ENCODE results near the gene ATP6V0E1. TPM values are rescaled to one million over a fixed set of nuclear protein-coding genes. Genes with fewer than 3 reads are reported as not detected.

The ATP6V0E1 gene
- total RNA-seq, 1 experiment from 2014 or later, result 332 TPM

- Histone ChIP-seq H3K4me1 (ENCODE audit: control insufficient read depth, insufficient read depth, low read length) (peaks cover 15% of the 10 kb centered on the region), H3K36me3 (ENCODE audit: control insufficient read depth, insufficient read depth, low read length) (no peaks in the 10 kb centered on the region), H3K4me3 (ENCODE audit: low read depth in 2 of 2, low read length in 2 of 2) (no peak overlapping the region), H3K27ac (ENCODE audit: low read length) (no peak overlapping the region), H3K27me3 (ENCODE audit: control insufficient read depth, insufficient read depth, low read length) (no peaks in the 10 kb centered on the region), H3K9me3 (ENCODE audit: control insufficient read depth, insufficient read depth, low read depth, low read length) (no peaks in the 10 kb centered on the region)
- CTCF ChIA-PET, result no interaction called here
- ATAC-seq, result no peak
- intact Hi-C loops (cut with micrococcal nuclease; ENCODE audit: unreplicated experiment), result loop anchor here (5.0 kb wide), 1 partner anchor 1157 kb away; no protein-coding TSS in a partner anchor
- no peak for DNase-seq (ENCODE audit: low read depth, low spot score)
- no TSS peak for BruUV-seq (replicated peaks)
- in situ Hi-C loops (cut with HindIII; ENCODE audit: low pct_unique_long_range_greater_than_20kb, low sequenced_read_pairs), result no loop called here
- POLR2A ChIA-PET, result no interaction called here
- no peak for TF ChIP-seq CTCF (IDR thresholded peaks at IDR 0.05)
- no peak for TF ChIP-seq POLR2AphosphoS5 (IDR thresholded peaks at IDR 0.05; ENCODE audit: low read depth, low read length)
These were observed 36.6 kb downstream of the ATP6V0E1 start for GRCh38 chr5:173020154-173020581.

GRCh38 chr5:173020643-173021042 lies 37.1 kb downstream of the ATP6V0E1 start:
- intact Hi-C loops (cut with micrococcal nuclease; ENCODE audit: unreplicated experiment), result loop anchor here (5.0 kb wide), 1 partner anchor 1157 kb away; no protein-coding TSS in a partner anchor
- POLR2A ChIA-PET, result no interaction called here
- BruUV-seq (replicated peaks), result no TSS peak

More at GRCh38 chr5:173020643-173021042, 37.1 kb downstream of the ATP6V0E1 start:
- peaks cover 13% of the 10 kb centered on the region for H3K4me1 ChIP-seq (ENCODE audit: control insufficient read depth, insufficient read depth, low read length)
- H3K9me3 ChIP-seq (ENCODE audit: control insufficient read depth, insufficient read depth, low read depth, low read length), result no peaks in the 10 kb centered on the region
- in situ Hi-C loops (cut with HindIII; ENCODE audit: low pct_unique_long_range_greater_than_20kb, low sequenced_read_pairs), result no loop called here
- no peak for TF ChIP-seq POLR2AphosphoS5 (IDR thresholded peaks at IDR 0.05; ENCODE audit: low read depth, low read length)
- no peak for TF ChIP-seq SIN3A (IDR thresholded peaks at IDR 0.05; ENCODE audit: borderline replicate concordance, insufficient read depth, low read depth, low read length)
- TF ChIP-seq CTCF (IDR thresholded peaks at IDR 0.05), result no peak
- TF ChIP-seq TCF7L2 (IDR thresholded peaks at IDR 0.05; ENCODE audit: low read depth, low read length), result no peak
- TF ChIP-seq REST (IDR thresholded peaks at IDR 0.05; ENCODE audit: insufficient read depth in 1 of 2, low read depth in 2 of 2, low read length in 1 of 2), result no peak
- H3K27ac ChIP-seq (ENCODE audit: low read length), result no peak overlapping the region
- no peak overlapping the region for H3K4me3 ChIP-seq (ENCODE audit: low read depth in 2 of 2, low read length in 2 of 2)
- ATAC-seq, result no peak
- no peak for DNase-seq (ENCODE audit: low read depth, low spot score)
- no peaks in the 10 kb centered on the region for H3K27me3 ChIP-seq (ENCODE audit: control insufficient read depth, insufficient read depth, low read length)
- no peaks in the 10 kb centered on the region for H3K36me3 ChIP-seq (ENCODE audit: control insufficient read depth, insufficient read depth, low read length)
- CTCF ChIA-PET, result no interaction called here
